Omental fat pad (tissue), 4 donors: ENCODE results near the gene MAN1A2. TPM values are rescaled to one million over a fixed set of nuclear protein-coding genes. Genes with fewer than 3 reads are reported as not detected.

Experiments used
- ATAC-seq: fragments of 150-250 bp; one replicate; pipeline ENCODE4 v1.9.1; 2016; ENCODE audit warnings: mild to moderate bottlenecking, moderate library complexity; ENCODE audit not compliant: low FRiP score
- DNase-seq: peaks from one replicate; pipeline ENCODE4 v3.0.0-alpha.2; 2019; ENCODE audit warnings: low spot score
- CTCF ChIP-seq, 3 donors: fragments of 450-650 bp; IDR thresholded peaks; one replicate each; pipeline ENCODE4 v1.5.1; 2016 to 2017; ENCODE audit warnings: antibody characterized with exemption in 3 of 3, mild to moderate bottlenecking in 3 of 3, moderate library complexity in 2 of 3
- total RNA-seq, 4 donors: library from RNA; depleted of rRNA; stranded (reverse); fragments of >200 nt; gene quantifications; one replicate each; pipeline ENCODE4 v1.1.0, GENCODE V29; 2016

MAN1A2 gene
- total RNA-seq, 4 donors from 2014 or later: 32.9 to 50.7 (median 42.1) TPM

DNA sequence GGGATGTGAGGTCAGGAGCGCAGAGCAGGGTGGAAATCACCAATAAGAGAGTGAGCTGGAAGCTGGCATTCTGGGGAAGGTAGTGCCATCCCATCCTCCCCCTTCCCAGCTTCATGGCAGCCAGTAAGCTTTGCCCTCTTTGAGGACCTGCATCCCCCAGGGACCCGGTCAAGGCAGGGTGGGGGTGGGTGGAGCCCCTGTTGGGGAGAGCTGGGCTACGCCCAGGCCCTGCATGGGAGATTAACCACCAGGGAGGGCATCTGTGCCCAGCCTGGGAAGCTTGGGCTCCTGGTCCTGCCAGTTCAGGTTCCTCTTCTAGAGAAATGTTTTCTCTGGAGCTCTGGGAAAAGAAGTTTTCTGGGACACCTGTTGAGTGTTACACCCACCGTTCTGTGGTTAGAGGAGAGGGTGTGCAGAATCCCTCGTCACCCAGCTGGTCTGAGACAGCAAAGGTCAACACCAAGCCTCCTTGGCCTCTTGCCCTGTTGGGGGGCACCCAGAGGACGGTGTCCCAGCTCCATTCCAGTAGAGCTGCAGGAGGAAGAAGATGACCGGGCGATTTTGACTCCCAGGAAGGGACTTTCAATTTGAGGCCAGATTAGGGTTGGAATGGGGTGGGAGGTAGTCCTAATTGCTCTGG lies 208.5 kb downstream of the MAN1A2 start:
- DNase-seq: no peak
- ATAC-seq: no peak
- TF ChIP-seq CTCF (IDR thresholded peaks at IDR 0.05): no peak

GRCh38 chr1:117576236-117576635 lies 209.0 kb downstream of the MAN1A2 start:
- DNase-seq (no peak), ATAC-seq (no peak)
- no peak for TF ChIP-seq CTCF (IDR thresholded peaks at IDR 0.05)

- no peak for DNase-seq
- no peak for ATAC-seq
- TF ChIP-seq CTCF (IDR thresholded peaks at IDR 0.05): no peak
These were observed 210.1 kb downstream of the MAN1A2 start for GRCh38 chr1:117577191-117577885.

- no peak for TF ChIP-seq CTCF (IDR thresholded peaks at IDR 0.05)
- DNase-seq (no peak), ATAC-seq (no peak)
These were observed 211.2 kb downstream of the MAN1A2 start for GRCh38 chr1:117578466-117578865.

Other genes starting within 250 kb of the MAN1A2 start
- gene TRIM45, start 245.7 kb upstream of the MAN1A2 start, total RNA-seq: 1 to 10 TPM in 2 of 4 donors, under 1 TPM in 2; 0.60 to 2.0 (median 0.87) TPM
- not detected for gene VTCN1, start 156.5 kb upstream of the MAN1A2 start, total RNA-seq
- 1 to 10 TPM; 3.8 to 7.6 (median 6.6) TPM for gene TENT5C, start 238.6 kb downstream of the MAN1A2 start, total RNA-seq